Measurements from ENCODE around the gene SENP5.

The SENP5 gene

GRCh38 chr3:196979545-196979944 lies 111.8 kb downstream of the SENP5 start:
- Histone ChIP-seq H3K36me3 (ENCODE audit: control insufficient read depth, insufficient read depth, low read length) (no peaks in the 10 kb centered on the region), H3K4me3 (ENCODE audit: insufficient read depth, low read depth, low read length) (no peak overlapping the region), H3K9me3 (ENCODE audit: control insufficient read depth, low read length) (no peaks in the 10 kb centered on the region), H3K27ac (ENCODE audit: insufficient read depth, low read depth, low read length, poor library complexity, severe bottlenecking) (no peak overlapping the region), H3K27me3 (ENCODE audit: control insufficient read depth, insufficient read depth, low read length, poor library complexity, severe bottlenecking) (peaks cover 3% of the 10 kb centered on the region), H3K4me1 (ENCODE audit: control insufficient read depth, insufficient read depth, low read length) (no peaks in the 10 kb centered on the region)
- 90 to 94% methylated on average over 10 of the region's 10 CpGs for WGBS, 2 experiments

DNA sequence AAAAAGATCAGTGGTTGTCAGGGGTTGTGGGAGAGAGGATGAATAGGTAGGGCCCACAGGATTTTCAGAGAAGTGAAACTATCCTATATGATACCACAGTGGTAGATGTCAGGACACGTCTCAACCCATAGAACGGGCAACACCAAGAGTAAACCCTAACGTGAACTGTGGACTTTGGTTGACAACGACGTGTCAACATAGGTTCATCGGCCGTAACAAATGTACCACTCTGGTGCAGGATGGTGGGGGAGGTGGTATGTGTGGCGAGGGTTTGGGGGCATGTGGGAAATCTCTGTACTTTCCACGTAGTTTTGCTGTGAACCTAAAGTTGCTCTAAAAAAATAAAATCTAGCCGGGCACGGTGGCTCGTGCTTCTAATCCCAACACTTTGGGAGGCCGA lies 113.9 kb downstream of the SENP5 start:
- no peaks in the 10 kb centered on the region for H3K9me3 ChIP-seq (ENCODE audit: control insufficient read depth, low read length)
- WGBS, 2 experiments: 97% methylated on average over 13 of the region's 13 CpGs
- H3K27me3 ChIP-seq (ENCODE audit: control insufficient read depth, insufficient read depth, low read length, poor library complexity, severe bottlenecking): peaks cover 3% of the 10 kb centered on the region
- no peaks in the 10 kb centered on the region for H3K4me1 ChIP-seq (ENCODE audit: control insufficient read depth, insufficient read depth, low read length)
- no peak overlapping the region for H3K27ac ChIP-seq (ENCODE audit: insufficient read depth, low read depth, low read length, poor library complexity, severe bottlenecking)
- H3K36me3 ChIP-seq (ENCODE audit: control insufficient read depth, insufficient read depth, low read length): no peaks in the 10 kb centered on the region
- no peak overlapping the region for H3K4me3 ChIP-seq (ENCODE audit: insufficient read depth, low read depth, low read length)

GRCh38 chr3:196983186-196983585 lies 115.5 kb downstream of the SENP5 start:
- H3K4me3 ChIP-seq (ENCODE audit: insufficient read depth, low read depth, low read length): no peak overlapping the region
- no peaks in the 10 kb centered on the region for H3K4me1 ChIP-seq (ENCODE audit: control insufficient read depth, insufficient read depth, low read length)
- no peak overlapping the region for H3K27ac ChIP-seq (ENCODE audit: insufficient read depth, low read depth, low read length, poor library complexity, severe bottlenecking)
- H3K9me3 ChIP-seq (ENCODE audit: control insufficient read depth, low read length): no peaks in the 10 kb centered on the region
- peaks cover 2% of the 10 kb centered on the region for H3K27me3 ChIP-seq (ENCODE audit: control insufficient read depth, insufficient read depth, low read length, poor library complexity, severe bottlenecking)
- WGBS, 2 experiments: 71 to 88% methylated on average over 1 of the region's 1 CpG
- H3K36me3 ChIP-seq (ENCODE audit: control insufficient read depth, insufficient read depth, low read length): no peaks in the 10 kb centered on the region

Data from ectodermal cell (in vitro differentiated cells).